IPS-18a (cell line): Measurements from ENCODE around the gene FHIT.

ENCODE experiments used
- H3K27ac ChIP-seq: one replicate; pipeline ENCODE4 v1.5.1; 2013; ENCODE audit warnings: low read length
- H3K27me3 ChIP-seq: one replicate; pipeline ENCODE4 v1.6.1; 2013; ENCODE audit warnings: mild to moderate bottlenecking, low read length; ENCODE audit not compliant: control insufficient read depth, insufficient read depth
- H3K36me3 ChIP-seq: one replicate; pipeline ENCODE4 v1.6.1; 2013; ENCODE audit warnings: low read depth, low read length; ENCODE audit not compliant: control insufficient read depth
- H3K4me1 ChIP-seq: one replicate; pipeline ENCODE4 v1.6.1; 2013; ENCODE audit warnings: low read depth, low read length; ENCODE audit not compliant: control insufficient read depth
- H3K4me3 ChIP-seq: one replicate; pipeline ENCODE4 v1.5.1; 2013; ENCODE audit warnings: low read length
- H3K9ac ChIP-seq: one replicate; pipeline ENCODE4 v1.6.1; 2013; ENCODE audit warnings: mild to moderate bottlenecking, low read length, moderate library complexity
- H3K9me3 ChIP-seq: one replicate; pipeline ENCODE4 v1.6.1; 2013; ENCODE audit warnings: low read depth, low read length; ENCODE audit not compliant: control insufficient read depth

Gene FHIT

DNA sequence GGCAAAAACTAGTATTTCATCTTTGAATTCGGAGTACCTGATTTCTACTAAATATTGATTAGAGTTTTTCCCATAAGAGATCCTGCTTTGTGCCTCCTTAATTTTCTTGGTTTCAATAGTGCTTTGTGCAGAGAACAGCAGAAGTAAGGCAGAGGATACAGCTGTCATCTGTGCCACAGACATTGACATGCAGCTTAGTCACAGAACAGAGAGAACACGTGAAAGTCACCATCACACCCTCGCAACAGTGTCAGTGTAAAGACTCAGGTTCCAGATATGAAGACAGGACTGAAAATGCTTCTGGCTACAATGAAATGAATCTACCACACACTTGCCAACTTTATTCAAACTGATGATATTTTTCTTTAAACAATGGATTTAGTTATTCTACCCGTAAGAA lies 1258.7 kb downstream of the FHIT start:
- Histone ChIP-seq H3K36me3 (no peaks in the 10 kb centered on the region), H3K27ac (no peak overlapping the region), H3K27me3 (no peaks in the 10 kb centered on the region), H3K4me1 (peaks cover 4% of the 10 kb centered on the region), H3K9me3 (no peaks in the 10 kb centered on the region), H3K4me3 (no peak overlapping the region), H3K9ac (no peak overlapping the region)

DNA sequence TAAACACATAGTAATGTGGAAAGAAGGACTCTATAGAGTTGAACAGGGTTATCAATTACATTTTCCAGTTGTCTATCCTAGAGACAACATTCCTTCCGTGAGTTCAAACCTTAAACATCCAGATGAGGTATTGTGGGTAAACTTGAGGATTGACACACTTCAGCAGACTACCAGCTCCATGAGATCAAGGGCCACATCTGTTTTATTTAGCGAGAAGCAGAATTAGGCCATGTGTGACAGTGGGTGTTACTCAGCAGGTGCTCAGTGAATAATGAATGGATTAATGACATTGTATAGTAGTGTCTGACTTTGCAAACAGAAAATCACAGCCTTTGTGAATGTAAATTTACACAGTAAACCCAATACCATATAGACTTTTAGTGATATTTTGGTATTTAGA lies 1260.3 kb downstream of the FHIT start:
- no peak overlapping the region for H3K27ac ChIP-seq

GRCh38 chr3:59982510-59982909 lies 1268.7 kb downstream of the FHIT start:
- no peak overlapping the region for H3K4me3 ChIP-seq

More for the DNA sequence above, 1260.3 kb downstream of the FHIT start:
- Histone ChIP-seq H3K9me3 (no peaks in the 10 kb centered on the region), H3K4me1 (no peaks in the 10 kb centered on the region), H3K4me3 (no peak overlapping the region), H3K27me3 (no peaks in the 10 kb centered on the region), H3K36me3 (no peaks in the 10 kb centered on the region), H3K9ac (no peak overlapping the region)

GRCh38 chr3:59981377-59981776 lies 1269.9 kb downstream of the FHIT start:
- Histone ChIP-seq H3K4me3 (no peak overlapping the region), H3K4me1 (no peaks in the 10 kb centered on the region), H3K27ac (no peak overlapping the region), H3K9ac (no peak overlapping the region), H3K27me3 (no peaks in the 10 kb centered on the region), H3K9me3 (no peaks in the 10 kb centered on the region), H3K36me3 (no peaks in the 10 kb centered on the region)

More at GRCh38 chr3:59982510-59982909, 1268.7 kb downstream of the FHIT start:
- H3K9ac ChIP-seq: no peak overlapping the region
- H3K9me3 ChIP-seq: no peaks in the 10 kb centered on the region
- H3K27me3 ChIP-seq: no peaks in the 10 kb centered on the region
- H3K36me3 ChIP-seq: no peaks in the 10 kb centered on the region
- no peaks in the 10 kb centered on the region for H3K4me1 ChIP-seq
- no peak overlapping the region for H3K27ac ChIP-seq

- H3K9me3 ChIP-seq: no peaks in the 10 kb centered on the region
- no peak overlapping the region for H3K9ac ChIP-seq
- H3K27me3 ChIP-seq: no peaks in the 10 kb centered on the region
- H3K4me3 ChIP-seq: no peak overlapping the region
- no peak overlapping the region for H3K27ac ChIP-seq
- H3K36me3 ChIP-seq: no peaks in the 10 kb centered on the region
- no peaks in the 10 kb centered on the region for H3K4me1 ChIP-seq
These were observed 1270.7 kb downstream of the FHIT start for GRCh38 chr3:59980576-59980975.

- H3K27ac ChIP-seq: no peak overlapping the region
- H3K4me1 ChIP-seq: no peaks in the 10 kb centered on the region
- no peaks in the 10 kb centered on the region for H3K9me3 ChIP-seq
- no peaks in the 10 kb centered on the region for H3K36me3 ChIP-seq
- no peak overlapping the region for H3K9ac ChIP-seq
- no peaks in the 10 kb centered on the region for H3K27me3 ChIP-seq
- no peak overlapping the region for H3K4me3 ChIP-seq
These were observed 1271.7 kb downstream of the FHIT start for GRCh38 chr3:59979542-59979941.

DNA sequence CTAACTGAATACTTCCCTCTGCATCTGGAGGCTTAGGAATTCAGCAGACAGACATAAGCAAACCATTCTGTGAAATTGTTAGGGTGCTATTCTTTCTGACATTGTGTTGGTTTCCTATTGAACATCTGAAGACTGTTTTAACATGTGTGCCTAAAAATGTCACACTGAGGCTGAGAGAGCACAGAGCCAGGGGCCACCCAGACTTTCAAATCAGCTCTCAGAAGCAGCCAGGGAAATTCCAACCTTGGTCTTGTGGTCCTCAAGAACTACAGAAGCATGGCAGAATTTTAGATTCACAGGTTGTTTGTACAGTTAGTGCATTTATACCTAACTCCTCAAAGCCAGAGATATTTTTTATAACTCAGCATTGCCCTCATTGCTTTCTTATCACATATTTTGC lies 1272.3 kb downstream of the FHIT start:
- Histone ChIP-seq H3K4me3 (no peak overlapping the region), H3K27me3 (no peaks in the 10 kb centered on the region), H3K36me3 (no peaks in the 10 kb centered on the region), H3K9me3 (no peaks in the 10 kb centered on the region), H3K27ac (no peak overlapping the region), H3K4me1 (no peaks in the 10 kb centered on the region), H3K9ac (no peak overlapping the region)

GRCh38 chr3:59970796-59971195 lies 1280.5 kb downstream of the FHIT start:
- Histone ChIP-seq H3K27me3 (no peaks in the 10 kb centered on the region), H3K9ac (no peak overlapping the region), H3K4me1 (no peaks in the 10 kb centered on the region), H3K36me3 (no peaks in the 10 kb centered on the region), H3K9me3 (no peaks in the 10 kb centered on the region), H3K4me3 (no peak overlapping the region), H3K27ac (no peak overlapping the region)

GRCh38 chr3:59970376-59970775 lies 1280.9 kb downstream of the FHIT start:
- Histone ChIP-seq H3K4me1 (no peaks in the 10 kb centered on the region), H3K27me3 (no peaks in the 10 kb centered on the region), H3K36me3 (no peaks in the 10 kb centered on the region), H3K9ac (no peak overlapping the region), H3K9me3 (no peaks in the 10 kb centered on the region), H3K4me3 (no peak overlapping the region), H3K27ac (no peak overlapping the region)

DNA sequence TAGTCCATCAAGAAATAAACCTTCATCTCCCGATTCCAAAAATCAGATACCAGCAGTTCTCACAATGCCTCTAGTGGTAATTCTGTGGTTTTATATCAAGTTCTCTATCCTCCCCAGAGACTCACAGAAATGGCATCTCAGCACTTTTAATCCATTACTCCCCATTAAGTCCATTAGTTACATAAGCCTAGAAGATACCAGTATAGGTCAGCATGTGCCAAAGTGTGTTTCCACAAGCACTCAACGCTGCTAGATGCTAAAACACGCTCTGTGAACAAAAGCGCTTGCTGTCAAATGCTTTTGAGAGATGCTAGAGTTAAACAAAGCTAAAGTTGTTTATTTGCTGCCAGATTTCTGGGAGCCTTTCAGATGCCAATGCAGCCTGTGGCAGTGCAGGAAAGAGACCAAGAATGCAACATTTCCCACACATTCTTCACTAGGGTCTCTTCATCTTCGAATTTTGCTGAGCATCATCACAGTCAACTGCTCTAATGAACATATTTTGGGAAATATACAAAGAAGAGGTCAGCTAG lies 1282.7 kb downstream of the FHIT start:
- Histone ChIP-seq H3K4me3 (no peak overlapping the region), H3K9ac (no peak overlapping the region), H3K36me3 (no peaks in the 10 kb centered on the region), H3K9me3 (no peaks in the 10 kb centered on the region), H3K4me1 (no peaks in the 10 kb centered on the region), H3K27ac (no peak overlapping the region), H3K27me3 (no peaks in the 10 kb centered on the region)

DNA sequence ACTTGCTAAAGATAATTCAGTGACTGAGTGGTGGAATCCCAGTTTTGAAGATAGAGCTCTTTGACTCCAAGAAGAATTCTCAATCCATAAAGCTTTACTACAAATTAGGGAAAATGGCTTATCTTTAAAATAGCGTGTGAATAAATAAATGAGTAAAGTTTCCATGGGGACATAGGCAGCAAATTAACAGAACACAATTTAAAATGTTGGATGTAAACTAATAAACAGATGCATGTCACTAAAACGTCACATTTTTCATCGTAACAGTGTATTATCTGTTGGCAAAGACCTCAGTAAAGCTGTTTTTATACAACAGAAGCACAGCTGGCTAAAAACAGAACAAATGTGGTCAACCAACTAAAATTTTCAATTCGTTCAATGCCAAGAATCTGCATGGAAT lies 1287.6 kb downstream of the FHIT start:
- Histone ChIP-seq H3K27ac (no peak overlapping the region), H3K9ac (no peak overlapping the region), H3K9me3 (no peaks in the 10 kb centered on the region), H3K27me3 (no peaks in the 10 kb centered on the region), H3K4me1 (no peaks in the 10 kb centered on the region), H3K36me3 (no peaks in the 10 kb centered on the region), H3K4me3 (no peak overlapping the region)

DNA sequence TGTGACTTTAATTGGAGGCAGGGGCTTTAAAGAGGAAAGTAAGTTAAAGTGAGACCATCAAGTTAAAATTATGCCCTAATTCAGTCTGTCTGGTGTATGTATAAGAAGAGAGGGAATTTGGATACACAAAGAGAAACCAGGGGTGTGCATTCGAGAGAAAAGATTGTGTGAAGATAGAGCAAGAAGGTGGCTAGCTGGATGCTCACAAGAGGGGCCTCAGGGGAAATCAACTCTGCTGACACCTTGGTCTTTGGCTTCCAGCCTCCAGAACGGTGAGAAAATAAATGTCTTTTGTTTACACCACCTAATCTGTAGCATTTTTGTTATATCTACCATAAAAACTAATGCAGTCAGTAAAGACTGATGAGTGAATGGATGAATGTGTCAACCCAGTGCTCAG lies 1294.1 kb downstream of the FHIT start:
- no peak overlapping the region for H3K9ac ChIP-seq
- H3K27me3 ChIP-seq: no peaks in the 10 kb centered on the region
- H3K27ac ChIP-seq: no peak overlapping the region
- H3K4me1 ChIP-seq: no peaks in the 10 kb centered on the region
- no peaks in the 10 kb centered on the region for H3K9me3 ChIP-seq
- H3K36me3 ChIP-seq: no peaks in the 10 kb centered on the region
- H3K4me3 ChIP-seq: no peak overlapping the region
